Measurements from ENCODE around the gene VWC2.

The VWC2 gene

DNA sequence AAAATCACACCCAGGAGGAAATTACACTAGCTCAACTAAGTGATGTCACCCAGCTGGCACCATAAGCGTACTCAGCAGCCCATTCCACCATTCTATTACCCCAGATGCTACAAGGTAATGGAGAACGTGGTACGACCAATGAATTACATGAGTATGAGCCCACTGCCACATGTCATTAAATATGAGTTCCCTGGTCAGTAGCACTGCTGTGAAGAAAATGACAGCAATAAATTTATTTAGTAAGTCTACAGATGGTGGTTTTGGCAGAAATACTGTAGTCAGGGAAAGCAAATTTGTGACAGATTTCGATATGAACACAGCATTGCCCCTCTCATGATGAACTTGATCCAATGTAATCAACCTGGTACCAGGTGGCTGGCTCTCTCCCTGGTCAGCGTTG is 154.2 kb downstream of the VWC2 start:
- Histone ChIP-seq H3K36me3 (no peaks in the 10 kb centered on the region), H3K4me1 (no peaks in the 10 kb centered on the region), H3K27me3 (no peaks in the 10 kb centered on the region), H3K27ac (no peak overlapping the region), H3K9me3 (peaks cover 0 to 12% (median 0%) of the 10 kb centered on the region in 3 donors), H3K4me3 (no peak overlapping the region)
- DNase-seq: no peak
- TF ChIP-seq, protein P1, sequence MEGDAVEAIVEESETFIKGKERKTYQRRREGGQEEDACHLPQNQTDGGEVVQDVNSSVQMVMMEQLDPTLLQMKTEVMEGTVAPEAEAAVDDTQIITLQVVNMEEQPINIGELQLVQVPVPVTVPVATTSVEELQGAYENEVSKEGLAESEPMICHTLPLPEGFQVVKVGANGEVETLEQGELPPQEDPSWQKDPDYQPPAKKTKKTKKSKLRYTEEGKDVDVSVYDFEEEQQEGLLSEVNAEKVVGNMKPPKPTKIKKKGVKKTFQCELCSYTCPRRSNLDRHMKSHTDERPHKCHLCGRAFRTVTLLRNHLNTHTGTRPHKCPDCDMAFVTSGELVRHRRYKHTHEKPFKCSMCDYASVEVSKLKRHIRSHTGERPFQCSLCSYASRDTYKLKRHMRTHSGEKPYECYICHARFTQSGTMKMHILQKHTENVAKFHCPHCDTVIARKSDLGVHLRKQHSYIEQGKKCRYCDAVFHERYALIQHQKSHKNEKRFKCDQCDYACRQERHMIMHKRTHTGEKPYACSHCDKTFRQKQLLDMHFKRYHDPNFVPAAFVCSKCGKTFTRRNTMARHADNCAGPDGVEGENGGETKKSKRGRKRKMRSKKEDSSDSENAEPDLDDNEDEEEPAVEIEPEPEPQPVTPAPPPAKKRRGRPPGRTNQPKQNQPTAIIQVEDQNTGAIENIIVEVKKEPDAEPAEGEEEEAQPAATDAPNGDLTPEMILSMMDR (IDR thresholded peaks at IDR 0.05): no peak
- intact Hi-C loops (cut with DNase I; ENCODE audit: low total_unique reads): no loop called here

DNA sequence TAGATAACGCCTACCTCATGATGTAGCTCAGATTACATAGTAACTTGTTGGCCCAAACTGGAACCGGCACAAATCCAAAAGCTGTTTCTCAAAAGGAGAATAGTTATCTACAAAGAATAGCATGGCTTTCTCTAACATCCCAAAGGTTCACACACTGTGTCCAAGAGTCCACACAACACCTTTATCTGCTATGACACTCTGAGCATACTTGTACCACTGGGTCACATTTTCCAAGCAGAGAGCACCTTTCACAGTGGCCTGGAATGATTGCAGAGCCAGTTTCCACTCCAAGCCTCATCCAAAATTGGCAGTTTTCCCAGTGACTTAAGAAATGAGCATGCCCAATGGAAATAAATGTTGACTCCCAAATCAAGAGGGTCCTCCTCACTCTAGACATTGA is 155.3 kb downstream of the VWC2 start:
- H3K27me3 ChIP-seq: no peaks in the 10 kb centered on the region
- TF ChIP-seq, protein P1 (IDR thresholded peaks at IDR 0.05): no peak
- no peak overlapping the region for H3K4me3 ChIP-seq
- peaks cover 0 to 14% (median 0%) of the 10 kb centered on the region in 3 donors for H3K9me3 ChIP-seq
- intact Hi-C loops (cut with DNase I; ENCODE audit: low total_unique reads): no loop called here
- no peak for DNase-seq
- no peaks in the 10 kb centered on the region for H3K4me1 ChIP-seq
- no peaks in the 10 kb centered on the region for H3K36me3 ChIP-seq
- H3K27ac ChIP-seq: no peak overlapping the region

DNA sequence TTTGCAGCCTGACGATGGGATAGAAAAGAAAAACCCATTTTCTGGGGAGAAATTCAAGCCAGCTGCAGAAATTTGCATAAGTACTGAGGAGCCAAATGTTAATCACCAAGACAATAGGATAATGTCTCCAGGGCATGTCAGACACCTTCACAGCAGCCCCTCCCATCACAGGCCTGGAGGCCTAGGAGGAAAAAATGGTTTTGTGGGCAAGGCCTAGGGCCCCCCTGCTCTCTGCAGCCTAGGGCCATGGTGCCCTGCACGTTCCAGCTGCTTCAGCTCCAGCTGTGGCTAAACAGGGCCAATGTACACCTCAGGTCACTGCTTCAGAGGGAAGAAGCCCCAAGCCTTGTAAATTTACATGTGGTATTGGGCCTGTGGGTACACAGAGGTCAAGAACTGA is 158.2 kb downstream of the VWC2 start:
- Histone ChIP-seq H3K27ac (no peak overlapping the region), H3K9me3 (peaks cover 0 to 14% (median 0%) of the 10 kb centered on the region in 3 donors), H3K27me3 (no peaks in the 10 kb centered on the region), H3K4me1 (no peaks in the 10 kb centered on the region), H3K4me3 (no peak overlapping the region), H3K36me3 (no peaks in the 10 kb centered on the region)
- intact Hi-C loops (cut with DNase I; ENCODE audit: low total_unique reads): no loop called here
- DNase-seq: no peak
- TF ChIP-seq, protein P1 (IDR thresholded peaks at IDR 0.05): no peak

DNA sequence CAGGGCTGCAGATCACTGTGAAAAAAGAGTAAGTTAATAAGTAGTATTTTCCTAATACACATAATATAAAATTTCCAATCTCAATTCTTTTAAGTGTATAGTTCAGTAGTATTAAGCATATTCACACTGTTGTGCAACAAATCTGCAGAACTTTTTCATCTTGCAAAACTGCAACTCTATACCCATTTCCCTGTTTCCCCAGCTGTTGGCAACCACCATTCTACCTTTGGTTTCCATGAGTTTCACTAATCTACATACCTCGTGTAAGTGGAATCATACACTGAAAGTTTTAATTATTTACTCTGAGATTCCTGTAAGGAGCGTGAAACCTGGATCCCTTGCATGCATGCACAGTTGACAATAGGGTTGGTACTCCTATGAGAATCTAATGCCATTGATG is 164.2 kb downstream of the VWC2 start:
- intact Hi-C loops (cut with DNase I; ENCODE audit: low total_unique reads): no loop called here
- no peak for DNase-seq
- H3K9me3 ChIP-seq: peaks cover 0 to 2% (median 0%) of the 10 kb centered on the region in 3 donors
- no peaks in the 10 kb centered on the region for H3K36me3 ChIP-seq
- no peak overlapping the region for H3K27ac ChIP-seq
- H3K4me1 ChIP-seq: no peaks in the 10 kb centered on the region
- TF ChIP-seq, protein P1 (IDR thresholded peaks at IDR 0.05): no peak
- no peaks in the 10 kb centered on the region for H3K27me3 ChIP-seq
- H3K4me3 ChIP-seq: no peak overlapping the region

Data from tibial artery (tissue), 4 donors.